BE2C (cell line): Measurements from ENCODE around the gene STK36.

Experiments
- DNase-seq: peaks from one replicate; pipeline ENCODE4 v3.0.0-alpha.2; 2020
- H3K27me3 ChIP-seq: fragments of 250-450 bp; sonication (Bioruptor Pico); 2 replicates; pipeline ENCODE4 v1.5.1; 2020; ENCODE audit warnings: mild to moderate bottlenecking
- H3K36me3 ChIP-seq: fragments of 250-450 bp; sonication (Bioruptor Pico); 2 replicates; pipeline ENCODE4 v1.5.1; 2020; ENCODE audit warnings: mild to moderate bottlenecking
- H3K4me1 ChIP-seq: fragments of 250-450 bp; sonication (Bioruptor Pico); 2 replicates; pipeline ENCODE4 v1.5.1; 2020
- H3K4me3 ChIP-seq: 2 replicates; pipeline ENCODE4 v1.5.1; 2011; ENCODE audit warnings: low read depth, low read length
- H3K9me3 ChIP-seq: fragments of 250-450 bp; sonication (Bioruptor Pico); 2 replicates; pipeline ENCODE4 v1.5.1; 2020
- CTCF ChIP-seq: IDR thresholded peaks from 2 replicates; pipeline ENCODE4 v1.5.1; 2012; ENCODE audit warnings: mild to moderate bottlenecking, low read depth, low read length

The STK36 gene

GRCh38 chr2:218745160-218745558 lies 73.3 kb downstream of the STK36 start:
- no peak for DNase-seq
- H3K4me3 ChIP-seq = no peak overlapping the region
- no peaks in the 10 kb centered on the region for H3K9me3 ChIP-seq
- H3K4me1 ChIP-seq = no peaks in the 10 kb centered on the region
- H3K27me3 ChIP-seq = no peaks in the 10 kb centered on the region
- H3K36me3 ChIP-seq = peaks cover 58% of the 10 kb centered on the region
- TF ChIP-seq CTCF = no peak

- Histone ChIP-seq H3K4me1 (no peaks in the 10 kb centered on the region), H3K4me3 (no peak overlapping the region), H3K27me3 (no peaks in the 10 kb centered on the region), H3K36me3 (peaks cover 57% of the 10 kb centered on the region), H3K9me3 (no peaks in the 10 kb centered on the region)
- TF ChIP-seq CTCF = no peak
- no peak for DNase-seq
Measured at GRCh38 chr2:218745559-218746469, 73.9 kb downstream of the STK36 start.

GRCh38 chr2:218746470-218746795 lies 74.5 kb downstream of the STK36 start:
- H3K36me3 ChIP-seq = peaks cover 54% of the 10 kb centered on the region
- TF ChIP-seq CTCF = no peak

GRCh38 chr2:218746960-218747359 lies 75.1 kb downstream of the STK36 start:
- no peak for DNase-seq
- no peaks in the 10 kb centered on the region for H3K27me3 ChIP-seq
- no peaks in the 10 kb centered on the region for H3K4me1 ChIP-seq
- no peaks in the 10 kb centered on the region for H3K9me3 ChIP-seq
- peaks cover 55% of the 10 kb centered on the region for H3K36me3 ChIP-seq
- no peak overlapping the region for H3K4me3 ChIP-seq
- TF ChIP-seq CTCF = no peak

More at GRCh38 chr2:218746470-218746795, 74.5 kb downstream of the STK36 start:
- Histone ChIP-seq H3K4me1 (no peaks in the 10 kb centered on the region), H3K4me3 (no peak overlapping the region), H3K27me3 (no peaks in the 10 kb centered on the region), H3K9me3 (no peaks in the 10 kb centered on the region)
- DNase-seq = no peak

GRCh38 chr2:218748741-218749441 lies 77.0 kb downstream of the STK36 start:
- no peaks in the 10 kb centered on the region for H3K4me1 ChIP-seq

More at GRCh38 chr2:218748741-218749441, 77.0 kb downstream of the STK36 start:
- DNase-seq = no peak
- Histone ChIP-seq H3K36me3 (peaks cover 73% of the 10 kb centered on the region), H3K4me3 (no peak overlapping the region), H3K27me3 (no peaks in the 10 kb centered on the region), H3K9me3 (no peaks in the 10 kb centered on the region)
- no peak for TF ChIP-seq CTCF
